AG08395 (cell line): Measurements from ENCODE around the gene SLC35F6.
"Not testable (repeated sequence)": the region's sequence is repeated elsewhere in the genome, so short reads cannot be mapped to it uniquely, and the experiment has no call there.

Experiments
- DNase-seq: peaks from one replicate; pipeline ENCODE4 v3.0.0; 2012; ENCODE audit warnings: mixed read lengths, low spot score

SLC35F6 gene

GRCh38 chr2:26756337-26756736 lies 7.7 kb upstream of the SLC35F6 start:
- no peak for DNase-seq

GRCh38 chr2:26757873-26758789 lies 6.0 kb upstream of the SLC35F6 start:
- peak; percentile 81 for DNase-seq

- no peak for DNase-seq
These were observed 5.2 kb upstream of the SLC35F6 start for GRCh38 chr2:26758790-26759321.

GRCh38 chr2:26759845-26760244 lies 4.2 kb upstream of the SLC35F6 start:
- DNase-seq, result no peak

- DNase-seq, result not testable (repeated sequence)
These were observed 3.1 kb upstream of the SLC35F6 start for GRCh38 chr2:26760991-26761390.

- no peak for DNase-seq
These were observed 1.1 kb upstream of the SLC35F6 start for GRCh38 chr2:26763019-26763418.

GRCh38 chr2:26764906-26765305 lies 822 bp downstream of the SLC35F6 start:
- DNase-seq, result no peak

GRCh38 chr2:26765475-26766200 lies 1.6 kb downstream of the SLC35F6 start:
- DNase-seq, result no peak

- no peak for DNase-seq
These were observed 3.0 kb downstream of the SLC35F6 start for GRCh38 chr2:26767129-26767528.

- no peak for DNase-seq
These were observed 3.9 kb downstream of the SLC35F6 start for GRCh38 chr2:26767894-26768487.

- DNase-seq, result no peak
These were observed 4.6 kb downstream of the SLC35F6 start for GRCh38 chr2:26768759-26769088.

- no peak for DNase-seq
These were observed 5.1 kb downstream of the SLC35F6 start for GRCh38 chr2:26769089-26769761.

- peak; percentile 57 for DNase-seq
These were observed 7.0 kb downstream of the SLC35F6 start for GRCh38 chr2:26770986-26771586.

- DNase-seq, result peak; percentile 47
These were observed 8.2 kb downstream of the SLC35F6 start for GRCh38 chr2:26772064-26773001.

- no peak for DNase-seq
These were observed 12.2 kb downstream of the SLC35F6 start for GRCh38 chr2:26776195-26776800.

- DNase-seq, result no peak
These were observed 14.0 kb downstream of the SLC35F6 start for GRCh38 chr2:26778098-26778497.

- no peak for DNase-seq
These were observed 14.4 kb downstream of the SLC35F6 start for GRCh38 chr2:26778507-26778906.

- DNase-seq, result no peak
These were observed 16.2 kb downstream of the SLC35F6 start for GRCh38 chr2:26780203-26780760.

GRCh38 chr2:26782876-26783704 lies 19.0 kb downstream of the SLC35F6 start:
- no peak for DNase-seq
